Lung (tissue), 12 donors: ENCODE results near the gene NTN1. TPM values are rescaled to one million over a fixed set of nuclear protein-coding genes. Genes with fewer than 3 reads are reported as not detected.

Source experiments
- ATAC-seq: fragments of 200-7000 bp; cut with Tn5 transposase; one replicate; pipeline ENCODE4 v1.9.1; 2020; ENCODE audit warnings: moderate number of reproducible peaks; ENCODE audit not compliant: insufficient read depth, low FRiP score
- DNase-seq, 3 donors: peaks; one replicate each; pipeline ENCODE4 v3.0.0-alpha.2; 2013 to 2017
- H3K27ac ChIP-seq, 2 donors: one replicate each; pipeline ENCODE4 v1.5.1; 2013; ENCODE audit warnings: mild to moderate bottlenecking in 2 of 2, moderate library complexity in 2 of 2, control low read depth in 1 of 2, inconsistent platforms in 1 of 2, low read depth in 1 of 2, low read length in 1 of 2
- H3K27me3 ChIP-seq, 3 donors: one replicate each; pipeline ENCODE4 v1.5.1; 2013; ENCODE audit warnings: low read length in 2 of 3; ENCODE audit not compliant: control insufficient read depth in 3 of 3, insufficient read depth in 3 of 3
- H3K36me3 ChIP-seq, 4 donors: one replicate each; pipeline ENCODE4 v1.5.1; 2013; ENCODE audit warnings: low read length in 4 of 4, mild to moderate bottlenecking in 1 of 4, moderate library complexity in 1 of 4; ENCODE audit not compliant: control insufficient read depth in 4 of 4, insufficient read depth in 4 of 4
- H3K4me1 ChIP-seq, 5 donors: one replicate each; pipeline ENCODE4 v1.5.1; 2013; ENCODE audit warnings: low read length in 5 of 5, mild to moderate bottlenecking in 2 of 5, moderate library complexity in 1 of 5; ENCODE audit not compliant: control insufficient read depth in 5 of 5, insufficient read depth in 5 of 5
- H3K4me3 ChIP-seq: one replicate; pipeline ENCODE4 v1.5.1; 2013; ENCODE audit warnings: mild to moderate bottlenecking, control low read depth, moderate library complexity
- H3K9ac ChIP-seq, 2 donors: one replicate each; pipeline ENCODE4 v1.5.1; 2013; ENCODE audit warnings: low read length in 2 of 2, control low read depth in 1 of 2; ENCODE audit not compliant: insufficient read depth in 1 of 2
- H3K9me3 ChIP-seq, 4 donors: one replicate each; pipeline ENCODE4 v1.5.1; 2013; ENCODE audit warnings: low read length in 3 of 4, mild to moderate bottlenecking in 1 of 4, moderate library complexity in 1 of 4; ENCODE audit not compliant: control insufficient read depth in 4 of 4, insufficient read depth in 3 of 4
- WGBS, 2 donors: extraction: QIAGEN DNeasy Blood & Tissue Kit; methylation state at CpG; one replicate each; pipeline ENCODE4 v1.1.7; 2013; 5-methylcytosine and 5-hydroxymethylcytosine counted together
- polyA plus RNA-seq, 2 donors: library from polyadenylated mRNA; stranded (reverse); fragments of 200-250 nt; gene quantifications; one replicate each; pipeline ENCODE4 v1.2.1, GENCODE V29; 2013
- total RNA-seq, 2 donors: library from RNA; depleted of rRNA in 1 of 2; stranded (reverse); fragments of >200 nt in 1 of 2; gene quantifications; one replicate each; pipeline ENCODE4 v1.2.1, GENCODE V29; 2014 to 2021
- TF ChIP-seq, protein P1 (sequence below): IDR thresholded peaks from 2 replicates; pipeline ENCODE4 v1.5.1; 2012; ENCODE audit warnings: mild to moderate bottlenecking; ENCODE audit errors: control extremely low read depth, extremely low read depth
- donor health status: control.
- donor health status: control.
- donor health status: Bipolar disorder and iron deficiency.
- donor health status: healthy.
- donor health status: DM: yes; HTN: yes; CAD: no.

Gene NTN1
- total and polyA plus RNA-seq, 4 donors, result 3.6 to 17.1 (median 7.8) TPM

- H3K9me3 ChIP-seq, result no peaks in the 10 kb centered on the region
- 82 to 90% methylated on average over 9 of the region's 9 CpGs for WGBS, 2 donors
- no peak for ATAC-seq
- H3K4me3 ChIP-seq, result no peak overlapping the region
- H3K27me3 ChIP-seq, result peaks cover 0 to 31% (median 3%) of the 10 kb centered on the region in 3 donors
- no peak for DNase-seq
- TF ChIP-seq, protein P1, sequence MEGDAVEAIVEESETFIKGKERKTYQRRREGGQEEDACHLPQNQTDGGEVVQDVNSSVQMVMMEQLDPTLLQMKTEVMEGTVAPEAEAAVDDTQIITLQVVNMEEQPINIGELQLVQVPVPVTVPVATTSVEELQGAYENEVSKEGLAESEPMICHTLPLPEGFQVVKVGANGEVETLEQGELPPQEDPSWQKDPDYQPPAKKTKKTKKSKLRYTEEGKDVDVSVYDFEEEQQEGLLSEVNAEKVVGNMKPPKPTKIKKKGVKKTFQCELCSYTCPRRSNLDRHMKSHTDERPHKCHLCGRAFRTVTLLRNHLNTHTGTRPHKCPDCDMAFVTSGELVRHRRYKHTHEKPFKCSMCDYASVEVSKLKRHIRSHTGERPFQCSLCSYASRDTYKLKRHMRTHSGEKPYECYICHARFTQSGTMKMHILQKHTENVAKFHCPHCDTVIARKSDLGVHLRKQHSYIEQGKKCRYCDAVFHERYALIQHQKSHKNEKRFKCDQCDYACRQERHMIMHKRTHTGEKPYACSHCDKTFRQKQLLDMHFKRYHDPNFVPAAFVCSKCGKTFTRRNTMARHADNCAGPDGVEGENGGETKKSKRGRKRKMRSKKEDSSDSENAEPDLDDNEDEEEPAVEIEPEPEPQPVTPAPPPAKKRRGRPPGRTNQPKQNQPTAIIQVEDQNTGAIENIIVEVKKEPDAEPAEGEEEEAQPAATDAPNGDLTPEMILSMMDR, result no peak
- no peak overlapping the region for H3K27ac ChIP-seq
- no peaks in the 10 kb centered on the region for H3K4me1 ChIP-seq
- no peak overlapping the region for H3K9ac ChIP-seq
- H3K36me3 ChIP-seq, result no peaks in the 10 kb centered on the region
These were observed 10.8 kb downstream of the NTN1 start for GRCh38 chr17:9032151-9032550.

GRCh38 chr17:9032583-9032982 lies 11.3 kb downstream of the NTN1 start:
- no peaks in the 10 kb centered on the region for H3K4me1 ChIP-seq
- ATAC-seq, result no peak
- H3K27ac ChIP-seq, result no peak overlapping the region

DNA sequence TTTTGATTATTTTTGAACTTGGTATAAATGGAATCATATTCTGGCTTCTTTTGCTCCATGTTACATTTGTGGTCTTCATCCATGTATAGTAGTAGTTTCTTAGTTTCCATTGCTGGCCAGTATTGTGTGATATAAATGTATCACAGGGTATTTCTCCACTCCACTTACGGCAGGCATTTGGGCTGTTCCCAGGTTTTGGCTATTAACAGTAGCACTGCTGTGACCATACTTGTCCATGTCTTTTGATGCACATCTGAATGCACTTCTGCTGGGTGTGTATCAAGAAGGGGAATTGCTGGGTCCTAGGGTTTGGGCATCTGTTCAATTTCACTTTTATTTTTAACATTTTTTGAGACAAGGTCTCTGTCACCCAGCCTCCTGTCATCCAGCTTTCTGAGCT lies 13.9 kb downstream of the NTN1 start:
- TF ChIP-seq, protein P1, result no peak
- no peak for ATAC-seq
- WGBS, 2 donors, result 89 to 90% methylated on average over 1 of the region's 1 CpG

More at GRCh38 chr17:9032583-9032982, 11.3 kb downstream of the NTN1 start:
- TF ChIP-seq, protein P1, result no peak
- H3K4me3 ChIP-seq, result no peak overlapping the region
- no peak for DNase-seq
- WGBS, 2 donors, result 66 to 75% methylated on average over 10 of the region's 10 CpGs
- H3K9me3 ChIP-seq, result peaks cover 0 to 4% (median under 1%) of the 10 kb centered on the region in 4 donors
- H3K9ac ChIP-seq, result no peak overlapping the region
- H3K27me3 ChIP-seq, result peaks cover 0 to 31% (median 0%) of the 10 kb centered on the region in 3 donors
- H3K36me3 ChIP-seq, result no peaks in the 10 kb centered on the region

GRCh38 chr17:9036336-9036735 lies 15.0 kb downstream of the NTN1 start:
- no peak overlapping the region for H3K27ac ChIP-seq
- WGBS, 2 donors, result 62 to 79% methylated on average over 4 of the region's 4 CpGs

More for the DNA sequence above, 13.9 kb downstream of the NTN1 start:
- Histone ChIP-seq H3K4me3 (no peak overlapping the region), H3K4me1 (no peaks in the 10 kb centered on the region), H3K9me3 (peaks cover 0 to 9% (median 4%) of the 10 kb centered on the region in 4 donors), H3K27me3 (peaks cover 0 to 17% (median 0%) of the 10 kb centered on the region in 3 donors), H3K9ac (no peak overlapping the region), H3K27ac (no peak overlapping the region), H3K36me3 (no peaks in the 10 kb centered on the region)
- DNase-seq, result no peak

More at GRCh38 chr17:9036336-9036735, 15.0 kb downstream of the NTN1 start:
- no peak overlapping the region for H3K4me3 ChIP-seq
- ATAC-seq (no peak), DNase-seq (no peak)
- peaks cover 0 to 9% (median 4%) of the 10 kb centered on the region in 4 donors for H3K9me3 ChIP-seq
- peaks cover 0 to 9% (median 0%) of the 10 kb centered on the region in 3 donors for H3K27me3 ChIP-seq
- H3K36me3 ChIP-seq, result no peaks in the 10 kb centered on the region
- no peak overlapping the region for H3K9ac ChIP-seq
- no peaks in the 10 kb centered on the region for H3K4me1 ChIP-seq
- TF ChIP-seq, protein P1, result no peak
